Trophoblast cell (in vitro differentiated cells and primary cell): Measurements from ENCODE around the gene ESYT2.
A peak's percentile ranks its signal among the peaks of the same experiment; 100 is the strongest.

Experiments used
- DNase-seq, 2 donors: peaks; one replicate each; pipeline ENCODE4 v3.0.0-alpha.2; 2016
- H2AFZ ChIP-seq: 2 replicates; pipeline ENCODE4 v1.6.1; 2013; ENCODE audit warnings: low read length, moderate library complexity, mild to moderate bottlenecking; ENCODE audit not compliant: insufficient read depth, poor library complexity
- H2AK5ac ChIP-seq: 2 replicates; pipeline ENCODE4 v1.6.1; 2013; ENCODE audit warnings: mild to moderate bottlenecking, low read length
- H2BK120ac ChIP-seq: 2 replicates; pipeline ENCODE4 v1.6.1; 2013; ENCODE audit warnings: low read length, mild to moderate bottlenecking, moderate library complexity; ENCODE audit not compliant: insufficient read depth, poor library complexity
- H2BK12ac ChIP-seq: 2 replicates; pipeline ENCODE4 v1.6.1; 2013; ENCODE audit warnings: mild to moderate bottlenecking, low read length, moderate library complexity
- H2BK5ac ChIP-seq: 2 replicates; pipeline ENCODE4 v1.6.1; 2013; ENCODE audit warnings: low read length, low read depth, moderate library complexity, mild to moderate bottlenecking; ENCODE audit not compliant: poor library complexity
- H3K14ac ChIP-seq: 2 replicates; pipeline ENCODE4 v1.6.1; 2013; ENCODE audit warnings: mild to moderate bottlenecking, low read length
- H3K18ac ChIP-seq: 2 replicates; pipeline ENCODE4 v1.6.1; 2013; ENCODE audit warnings: mild to moderate bottlenecking, low read length
- H3K23ac ChIP-seq: 2 replicates; pipeline ENCODE4 v1.6.1; 2013; ENCODE audit warnings: low read length
- H3K27ac ChIP-seq: 2 replicates; pipeline ENCODE4 v1.5.1; 2013; ENCODE audit warnings: low read depth, mild to moderate bottlenecking, inconsistent platforms, low read length, moderate library complexity
- H3K27me3 ChIP-seq: 2 replicates; pipeline ENCODE4 v1.6.1; 2013; ENCODE audit warnings: inconsistent platforms, mild to moderate bottlenecking, low read length, moderate library complexity; ENCODE audit not compliant: insufficient read depth
- H3K36me3 ChIP-seq, 2 experiments: 1 replicate in 1 of 2; 2 replicates in 1 of 2; pipeline ENCODE4 v1.6.1; 2013; ENCODE audit warnings: low read length in 2 of 2, mild to moderate bottlenecking in 2 of 2, moderate library complexity in 1 of 2; ENCODE audit not compliant: insufficient read depth in 2 of 2, control insufficient read depth in 1 of 2
- H3K4ac ChIP-seq: 2 replicates; pipeline ENCODE4 v1.6.1; 2013; ENCODE audit warnings: low read depth, mild to moderate bottlenecking, low read length, moderate library complexity
- H3K4me1 ChIP-seq, 2 experiments: 1 replicate in 1 of 2; 2 replicates in 1 of 2; pipeline ENCODE4 v1.6.1; 2013; ENCODE audit warnings: low read length in 2 of 2, mild to moderate bottlenecking in 2 of 2, moderate library complexity in 1 of 2; ENCODE audit not compliant: insufficient read depth in 2 of 2, control insufficient read depth in 1 of 2
- H3K4me2 ChIP-seq: 2 replicates; pipeline ENCODE4 v1.6.1; 2013; ENCODE audit warnings: inconsistent platforms, mild to moderate bottlenecking, low read length, moderate library complexity
- H3K4me3 ChIP-seq: 2 replicates; pipeline ENCODE4 v1.5.1; 2013; ENCODE audit warnings: mild to moderate bottlenecking, low read depth, low read length, inconsistent platforms
- H3K79me1 ChIP-seq: one replicate; pipeline ENCODE4 v1.6.1; 2013; ENCODE audit warnings: low read length
- H3K79me2 ChIP-seq: 2 replicates; pipeline ENCODE4 v1.6.1; 2013; ENCODE audit warnings: low read length, mild to moderate bottlenecking; ENCODE audit not compliant: control insufficient read depth, insufficient read depth, poor library complexity
- H3K9ac ChIP-seq: 2 replicates; pipeline ENCODE4 v1.6.1; 2013; ENCODE audit warnings: mild to moderate bottlenecking, low read length
- H3K9me3 ChIP-seq: 2 replicates; pipeline ENCODE4 v1.6.1; 2013; ENCODE audit warnings: low read depth, mild to moderate bottlenecking, control low read depth, inconsistent platforms, low read length; ENCODE audit not compliant: insufficient read depth
- H4K12ac ChIP-seq: 2 replicates; pipeline ENCODE4 v1.6.1; 2013; ENCODE audit warnings: low read depth, mild to moderate bottlenecking, low read length, moderate library complexity
- H4K8ac ChIP-seq: 2 replicates; pipeline ENCODE4 v1.6.1; 2013; ENCODE audit warnings: low read depth, mild to moderate bottlenecking, low read length, moderate library complexity
- H4K91ac ChIP-seq: one replicate; pipeline ENCODE4 v1.6.1; 2013; ENCODE audit warnings: low read depth, mild to moderate bottlenecking, low read length, moderate library complexity
- WGBS: extraction: QIAGEN DNeasy Blood & Tissue Kit; methylation state at CpG from one replicate; pipeline ENCODE4 v1.1.7; 2013; ENCODE audit warnings: missing lambda C conversion rate; ENCODE audit not compliant: insufficient read length, insufficient coverage; ENCODE audit errors: extremely low coverage; 5-methylcytosine and 5-hydroxymethylcytosine counted together

Gene ESYT2

DNA sequence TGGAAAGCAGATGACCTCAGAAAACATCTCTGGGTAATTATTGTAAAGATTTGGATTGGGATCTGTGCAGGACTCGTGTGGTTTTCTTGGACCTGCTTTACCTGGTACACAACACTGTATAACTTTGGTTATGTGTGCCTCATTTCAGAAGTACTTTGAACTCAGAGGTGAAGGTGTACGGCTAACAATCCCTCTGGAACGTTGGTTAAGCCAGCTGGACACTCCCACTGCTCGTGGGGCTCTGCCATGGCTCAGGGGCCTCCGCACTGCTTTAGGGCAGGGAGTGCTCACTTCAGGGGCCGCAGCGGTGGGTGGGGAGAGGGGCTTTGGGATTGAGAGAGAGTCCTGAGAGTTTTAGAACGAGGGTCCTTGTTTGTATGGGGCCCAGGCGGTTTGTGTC lies 40.6 kb upstream of the ESYT2 start:
- H3K36me3 ChIP-seq, result peaks cover 8 to 9% of the 10 kb centered on the region in 2 experiments
- no peak overlapping the region for H3K4ac ChIP-seq
- no peak overlapping the region for H3K14ac ChIP-seq
- H2AFZ ChIP-seq, result no peak overlapping the region
- no peak overlapping the region for H2BK12ac ChIP-seq
- no peak overlapping the region for H3K23ac ChIP-seq
- no peaks in the 10 kb centered on the region for H3K79me1 ChIP-seq
- no peak overlapping the region for H3K4me2 ChIP-seq
- H4K91ac ChIP-seq, result no peak overlapping the region
- H2BK120ac ChIP-seq, result no peak overlapping the region
- no peaks in the 10 kb centered on the region for H3K4me1 ChIP-seq
- no CpG with 5 or more reads among the region's 9 CpGs for WGBS
- no peak for DNase-seq
- no peak overlapping the region for H3K18ac ChIP-seq
- H3K27ac ChIP-seq, result no peak overlapping the region
- no peaks in the 10 kb centered on the region for H3K79me2 ChIP-seq
- no peak overlapping the region for H3K9ac ChIP-seq
- no peak overlapping the region for H4K8ac ChIP-seq
- no peak overlapping the region for H2AK5ac ChIP-seq
- H2BK5ac ChIP-seq, result no peak overlapping the region
- no peaks in the 10 kb centered on the region for H3K27me3 ChIP-seq
- H4K12ac ChIP-seq, result no peak overlapping the region
- H3K4me3 ChIP-seq, result no peak overlapping the region
- H3K9me3 ChIP-seq, result no peaks in the 10 kb centered on the region

DNA sequence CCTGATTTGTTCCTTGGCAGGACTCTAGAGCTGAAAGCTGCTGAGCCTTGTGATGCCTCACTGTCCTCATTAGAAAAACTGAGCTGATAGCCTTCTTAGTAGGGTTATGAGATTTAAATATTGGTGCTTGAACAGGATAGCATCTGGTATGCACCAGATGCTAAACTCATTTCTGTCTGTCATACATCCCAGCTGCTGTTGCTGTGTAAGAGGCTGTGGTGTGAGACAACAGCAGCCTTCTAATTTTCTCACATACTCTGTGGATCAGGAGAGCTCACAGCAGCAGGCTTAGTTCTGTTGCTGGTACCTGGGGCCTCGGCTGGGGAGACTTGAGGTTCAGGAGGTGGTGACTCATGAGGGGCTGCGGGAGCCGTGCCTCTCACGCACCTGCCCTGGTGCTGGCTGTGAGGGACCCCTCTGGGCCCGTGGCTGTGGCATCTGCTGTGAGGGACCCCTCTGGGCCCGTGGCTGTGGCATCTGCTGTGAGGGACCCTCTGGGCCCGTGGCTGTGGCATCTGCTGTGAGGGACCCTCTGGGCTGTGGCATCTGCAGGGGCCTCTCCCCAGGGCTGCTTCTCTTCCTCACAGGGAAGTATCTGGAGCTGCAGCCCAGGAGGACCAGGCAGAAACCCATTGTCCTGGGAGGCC lies 39.6 kb upstream of the ESYT2 start:
- H4K91ac ChIP-seq, result no peak overlapping the region
- H4K8ac ChIP-seq, result no peak overlapping the region
- no peak overlapping the region for H3K4me2 ChIP-seq
- no peak overlapping the region for H2AK5ac ChIP-seq
- no CpG with 5 or more reads among the region's 7 CpGs for WGBS
- peaks cover under 1% of the 10 kb centered on the region for H3K79me1 ChIP-seq
- no peak overlapping the region for H4K12ac ChIP-seq
- H3K27me3 ChIP-seq, result no peaks in the 10 kb centered on the region
- no peak overlapping the region for H3K27ac ChIP-seq
- H3K14ac ChIP-seq, result no peak overlapping the region
- no peak overlapping the region for H3K4ac ChIP-seq
- peaks cover under 1% of the 10 kb centered on the region for H3K79me2 ChIP-seq
- H2BK120ac ChIP-seq, result no peak overlapping the region
- H3K4me3 ChIP-seq, result no peak overlapping the region
- no peak for DNase-seq
- no peaks in the 10 kb centered on the region for H3K9me3 ChIP-seq
- H3K36me3 ChIP-seq, result peaks cover 7% of the 10 kb centered on the region in 2 experiments
- H3K23ac ChIP-seq, result no peak overlapping the region
- no peak overlapping the region for H2BK5ac ChIP-seq
- H3K18ac ChIP-seq, result no peak overlapping the region
- no peaks in the 10 kb centered on the region for H3K4me1 ChIP-seq
- H3K9ac ChIP-seq, result no peak overlapping the region
- no peak overlapping the region for H2BK12ac ChIP-seq
- no peak overlapping the region for H2AFZ ChIP-seq

DNA sequence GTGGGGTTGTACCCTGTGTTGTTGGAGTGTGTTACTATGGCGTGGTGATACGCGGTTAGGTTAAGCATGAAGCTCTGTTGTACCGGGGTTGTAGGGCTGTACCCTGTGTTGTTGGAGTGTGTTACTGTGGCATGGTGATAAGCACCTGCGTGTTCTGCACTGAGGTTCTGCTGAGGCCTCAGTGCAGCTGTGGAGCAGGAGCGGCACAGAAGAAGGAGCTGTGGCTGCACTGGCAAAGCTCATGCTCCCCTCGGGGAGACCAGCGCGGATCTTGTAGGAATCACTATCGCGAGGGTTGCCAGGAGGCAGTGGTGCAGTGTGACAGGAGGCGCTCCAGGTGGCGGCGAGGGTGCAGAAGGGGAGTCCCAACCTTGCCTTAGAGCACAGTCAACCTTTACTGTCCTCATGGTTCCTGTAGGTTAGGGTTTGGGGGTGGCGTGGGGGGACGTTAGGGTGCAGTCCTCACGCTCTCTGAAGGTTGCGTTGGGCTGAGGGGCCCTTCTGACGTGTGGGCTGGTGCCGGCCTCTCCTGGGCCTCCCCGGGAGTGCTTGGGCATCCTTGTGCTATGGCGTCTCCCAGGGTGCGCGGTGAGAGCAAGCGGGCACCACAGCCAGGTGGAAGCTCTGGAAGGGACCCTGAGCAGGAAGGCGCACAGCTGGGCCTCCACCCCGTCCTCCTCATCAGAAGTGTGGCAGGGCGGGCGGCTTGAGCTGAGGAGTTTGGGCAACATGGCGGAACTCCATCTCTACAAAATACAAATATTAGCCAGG lies 38.1 kb upstream of the ESYT2 start:
- no peak overlapping the region for H3K23ac ChIP-seq
- no peaks in the 10 kb centered on the region for H3K4me1 ChIP-seq
- no peak overlapping the region for H4K12ac ChIP-seq
- peaks cover 2% of the 10 kb centered on the region for H3K79me2 ChIP-seq
- peaks cover 3% of the 10 kb centered on the region for H3K79me1 ChIP-seq
- H2AFZ ChIP-seq, result no peak overlapping the region
- H3K14ac ChIP-seq, result no peak overlapping the region
- no CpG with 5 or more reads among the region's 30 CpGs for WGBS
- H3K9me3 ChIP-seq, result no peaks in the 10 kb centered on the region
- H2AK5ac ChIP-seq, result no peak overlapping the region
- H3K27me3 ChIP-seq, result no peaks in the 10 kb centered on the region
- no peak overlapping the region for H2BK120ac ChIP-seq
- peak overlapping the region; percentile 20 for H3K4me3 ChIP-seq
- H3K36me3 ChIP-seq, result peaks cover 7% of the 10 kb centered on the region in 2 experiments
- H3K4ac ChIP-seq, result no peak overlapping the region
- H2BK12ac ChIP-seq, result no peak overlapping the region
- no peak overlapping the region for H3K18ac ChIP-seq
- no peak for DNase-seq
- H4K91ac ChIP-seq, result no peak overlapping the region
- no peak overlapping the region for H4K8ac ChIP-seq
- no peak overlapping the region for H2BK5ac ChIP-seq
- H3K4me2 ChIP-seq, result no peak overlapping the region
- no peak overlapping the region for H3K27ac ChIP-seq
- no peak overlapping the region for H3K9ac ChIP-seq

DNA sequence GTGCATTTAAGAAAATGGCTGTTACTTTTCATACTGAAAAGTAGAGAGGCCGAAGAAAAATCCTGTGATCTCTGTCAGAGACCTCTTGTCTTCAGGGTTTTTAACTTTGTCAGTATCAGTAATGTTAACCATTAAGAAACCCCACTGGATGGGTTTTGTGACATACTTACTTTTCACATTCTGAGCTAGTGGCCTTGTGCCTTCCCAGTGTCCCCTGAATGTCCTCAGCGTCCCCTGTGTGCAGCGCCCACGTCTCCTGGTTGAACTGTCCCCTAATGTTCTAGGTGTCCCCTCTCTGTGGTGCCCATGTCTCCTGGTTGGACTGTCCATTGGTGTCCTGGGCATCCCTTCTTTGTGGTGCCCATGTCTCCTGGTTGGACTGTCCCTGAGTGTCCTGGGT lies 36.7 kb upstream of the ESYT2 start:
- H3K27me3 ChIP-seq, result no peaks in the 10 kb centered on the region
- no peak overlapping the region for H3K9ac ChIP-seq
- peaks cover 3% of the 10 kb centered on the region for H3K79me1 ChIP-seq
- H3K4ac ChIP-seq, result no peak overlapping the region
- no peaks in the 10 kb centered on the region for H3K4me1 ChIP-seq
- no peak overlapping the region for H3K23ac ChIP-seq
- no peak overlapping the region for H2AFZ ChIP-seq
- peaks cover 2% of the 10 kb centered on the region for H3K79me2 ChIP-seq
- H2BK120ac ChIP-seq, result no peak overlapping the region
- no peak overlapping the region for H3K4me3 ChIP-seq
- H4K91ac ChIP-seq, result no peak overlapping the region
- H3K18ac ChIP-seq, result peak overlapping the region; percentile 54
- H3K36me3 ChIP-seq, result peaks cover under 1% of the 10 kb centered on the region in 2 experiments
- WGBS, result no CpG with 5 or more reads among the region's 4 CpGs
- H2BK12ac ChIP-seq, result no peak overlapping the region
- no peak overlapping the region for H3K4me2 ChIP-seq
- DNase-seq, result no peak
- H3K9me3 ChIP-seq, result no peaks in the 10 kb centered on the region
- H4K12ac ChIP-seq, result no peak overlapping the region
- H2AK5ac ChIP-seq, result no peak overlapping the region
- no peak overlapping the region for H4K8ac ChIP-seq
- H2BK5ac ChIP-seq, result no peak overlapping the region
- no peak overlapping the region for H3K14ac ChIP-seq
- no peak overlapping the region for H3K27ac ChIP-seq
